ENCODE measurements around the gene RGS12. TPM values are rescaled to one million over a fixed set of nuclear protein-coding genes. Genes with fewer than 3 reads are reported as not detected.

The RGS12 gene
- polyA plus RNA-seq, 3 donors: 0.75 to 15.3 (median 2.7) TPM

GRCh38 chr4:3316146-3316545 is 23.3 kb downstream of the RGS12 start:
- no peaks in the 10 kb centered on the region for H3K27me3 ChIP-seq (ENCODE audit: control insufficient read depth in 2 of 2, insufficient read depth in 2 of 2, low read length in 2 of 2)
- H3K4me3 Mint-ChIP-seq: no peak overlapping the region
- intact Hi-C loops (cut with micrococcal nuclease): no loop called here
- H3K4me3 ChIP-seq (replicated peaks in 1 of 3; ENCODE audit: low read depth in 2 of 3, low read length in 3 of 3): no peak overlapping the region
- DNase-seq: no peak
- 99% methylated on average over 18 of the region's 18 CpGs for WGBS (ENCODE audit: insufficient coverage)
- no peaks in the 10 kb centered on the region for H3K4me1 ChIP-seq (ENCODE audit: control insufficient read depth in 1 of 2, insufficient read depth in 2 of 2, low read length in 2 of 2)
- H3K36me3 ChIP-seq (replicated peaks in 1 of 2; ENCODE audit: control insufficient read depth in 1 of 2, insufficient read depth in 2 of 2, low read length in 2 of 2): no peaks in the 10 kb centered on the region
- no peak overlapping the region for H3K9ac ChIP-seq (ENCODE audit: insufficient read depth, low read length, poor library complexity, severe bottlenecking)
- no peak overlapping the region for H3K27ac ChIP-seq (ENCODE audit: low read depth in 1 of 2, low read length in 2 of 2)
- no peak for TF ChIP-seq CTCF (IDR thresholded peaks at IDR 0.05)
- H3K79me2 ChIP-seq (ENCODE audit: insufficient read depth, low read length): no peaks in the 10 kb centered on the region
- peaks cover 0 to 6% (median 2%) of the 10 kb centered on the region in 3 donors for H3K27me3 Mint-ChIP-seq (ENCODE audit: low read depth in 3 of 3)
- H4K20me1 ChIP-seq (ENCODE audit: insufficient read depth, low read length): no peaks in the 10 kb centered on the region
- no peaks in the 10 kb centered on the region for H3K4me1 Mint-ChIP-seq
- H3K9me3 Mint-ChIP-seq: peaks cover 0 to 2% (median 0%) of the 10 kb centered on the region in 7 donors
- H3K36me3 Mint-ChIP-seq: peaks cover 3 to 13% of the 10 kb centered on the region in 2 donors
- no peak overlapping the region for H2AFZ ChIP-seq (ENCODE audit: insufficient read depth, low read depth, low read length, poor library complexity, severe bottlenecking)
- no peaks in the 10 kb centered on the region for H3K9me3 ChIP-seq (replicated peaks in 1 of 2; ENCODE audit: control insufficient read depth in 1 of 2, insufficient read depth in 1 of 2, low read length in 2 of 2)
- H3K4me2 ChIP-seq (replicated peaks; ENCODE audit: extremely low read depth, low read length, poor library complexity, severe bottlenecking): no peak overlapping the region
- H3K27ac Mint-ChIP-seq: peak overlapping the region in 1 of 7 donors; percentile 27

GRCh38 chr4:3317011-3317655 is 24.3 kb downstream of the RGS12 start:
- no peaks in the 10 kb centered on the region for H3K27me3 ChIP-seq (ENCODE audit: control insufficient read depth in 2 of 2, insufficient read depth in 2 of 2, low read length in 2 of 2)
- Mint-ChIP-seq H3K4me3 (no peak overlapping the region), H3K27me3 (ENCODE audit: low read depth in 3 of 3) (peaks cover 0 to 7% (median 2%) of the 10 kb centered on the region in 3 donors), H3K36me3 (peaks cover 3 to 15% of the 10 kb centered on the region in 2 donors), H3K4me1 (no peaks in the 10 kb centered on the region), H3K9me3 (peaks cover 0 to 2% (median 0%) of the 10 kb centered on the region in 7 donors), H3K27ac (peak overlapping the region in 2 of 7 donors; percentile 38 to 48)
- intact Hi-C loops (cut with micrococcal nuclease): no loop called here
- H3K4me3 ChIP-seq (replicated peaks in 1 of 3; ENCODE audit: low read depth in 2 of 3, low read length in 3 of 3): no peak overlapping the region
- no peaks in the 10 kb centered on the region for H3K9me3 ChIP-seq (replicated peaks in 1 of 2; ENCODE audit: control insufficient read depth in 1 of 2, insufficient read depth in 1 of 2, low read length in 2 of 2)
- no peaks in the 10 kb centered on the region for H3K79me2 ChIP-seq (ENCODE audit: insufficient read depth, low read length)
- no peak for DNase-seq
- WGBS (ENCODE audit: insufficient coverage): 95% methylated on average over 36 of the region's 42 CpGs
- no peak overlapping the region for H2AFZ ChIP-seq (ENCODE audit: insufficient read depth, low read depth, low read length, poor library complexity, severe bottlenecking)
- H3K9ac ChIP-seq (ENCODE audit: insufficient read depth, low read length, poor library complexity, severe bottlenecking): no peak overlapping the region
- TF ChIP-seq CTCF (IDR thresholded peaks at IDR 0.05): no peak
- no peaks in the 10 kb centered on the region for H3K4me1 ChIP-seq (ENCODE audit: control insufficient read depth in 1 of 2, insufficient read depth in 2 of 2, low read length in 2 of 2)
- no peaks in the 10 kb centered on the region for H4K20me1 ChIP-seq (ENCODE audit: insufficient read depth, low read length)
- H3K27ac ChIP-seq (ENCODE audit: low read depth in 1 of 2, low read length in 2 of 2): no peak overlapping the region
- H3K36me3 ChIP-seq (replicated peaks in 1 of 2; ENCODE audit: control insufficient read depth in 1 of 2, insufficient read depth in 2 of 2, low read length in 2 of 2): no peaks in the 10 kb centered on the region
- H3K4me2 ChIP-seq (replicated peaks; ENCODE audit: extremely low read depth, low read length, poor library complexity, severe bottlenecking): no peak overlapping the region
